OCI-LY3 (cell line): ENCODE results near the gene DMTF1.

Experiments used
- EZH2phosphoT487 ChIP-seq: fragments of 200-600 bp; shearing (Covaris generic); IDR thresholded peaks from 2 replicates; pipeline ENCODE4 v1.6.1; 2018; ENCODE audit warnings: antibody characterized with exemption, mixed run types, low read depth
- TF ChIP-seq, protein P1 (sequence below): fragments of 200-600, 300-600 bp; sonication (generic); IDR thresholded peaks from 2 replicates; pipeline ENCODE4 v1.5.1; 2014; ENCODE audit warnings: antibody characterized with exemption, low read length, low read depth

DNA sequence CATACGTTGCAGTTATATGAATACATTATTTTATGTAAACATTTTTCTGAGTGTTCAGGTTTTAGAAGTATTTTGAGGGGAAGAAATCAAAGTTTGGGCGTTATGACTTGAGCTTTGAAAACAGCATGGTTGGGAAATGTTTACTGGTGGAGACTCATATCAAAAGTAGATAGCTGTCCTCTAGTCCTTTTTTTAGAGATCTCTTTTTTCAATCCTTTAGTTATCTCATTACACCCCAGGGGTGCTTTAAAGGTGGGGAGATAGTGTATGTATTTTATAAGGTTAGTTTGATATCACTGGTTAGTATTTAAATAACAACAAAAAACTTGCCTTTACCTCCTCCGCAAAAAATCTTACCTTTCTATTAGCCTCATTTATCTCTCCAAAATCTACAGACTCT, 2.3 kb downstream of the DMTF1 start:
- TF ChIP-seq, protein P1, sequence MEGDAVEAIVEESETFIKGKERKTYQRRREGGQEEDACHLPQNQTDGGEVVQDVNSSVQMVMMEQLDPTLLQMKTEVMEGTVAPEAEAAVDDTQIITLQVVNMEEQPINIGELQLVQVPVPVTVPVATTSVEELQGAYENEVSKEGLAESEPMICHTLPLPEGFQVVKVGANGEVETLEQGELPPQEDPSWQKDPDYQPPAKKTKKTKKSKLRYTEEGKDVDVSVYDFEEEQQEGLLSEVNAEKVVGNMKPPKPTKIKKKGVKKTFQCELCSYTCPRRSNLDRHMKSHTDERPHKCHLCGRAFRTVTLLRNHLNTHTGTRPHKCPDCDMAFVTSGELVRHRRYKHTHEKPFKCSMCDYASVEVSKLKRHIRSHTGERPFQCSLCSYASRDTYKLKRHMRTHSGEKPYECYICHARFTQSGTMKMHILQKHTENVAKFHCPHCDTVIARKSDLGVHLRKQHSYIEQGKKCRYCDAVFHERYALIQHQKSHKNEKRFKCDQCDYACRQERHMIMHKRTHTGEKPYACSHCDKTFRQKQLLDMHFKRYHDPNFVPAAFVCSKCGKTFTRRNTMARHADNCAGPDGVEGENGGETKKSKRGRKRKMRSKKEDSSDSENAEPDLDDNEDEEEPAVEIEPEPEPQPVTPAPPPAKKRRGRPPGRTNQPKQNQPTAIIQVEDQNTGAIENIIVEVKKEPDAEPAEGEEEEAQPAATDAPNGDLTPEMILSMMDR, result no peak
- no peak for TF ChIP-seq EZH2phosphoT487
